H9 (cell line): ENCODE results near the gene LRRC7. TPM values are rescaled to one million over a fixed set of nuclear protein-coding genes. Genes with fewer than 3 reads are reported as not detected.

Source experiments
- DNase-seq: peaks from one replicate; pipeline ENCODE4 v3.0.0-alpha.2; 2017
- H2AFZ ChIP-seq: one replicate; pipeline ENCODE4 v1.6.1; 2013; ENCODE audit warnings: mild to moderate bottlenecking, low read length, control low read depth, moderate library complexity
- H2AK5ac ChIP-seq: 2 replicates; pipeline ENCODE4 v1.6.1; 2013; ENCODE audit warnings: low read length, control low read depth, mixed read lengths; ENCODE audit not compliant: insufficient read length
- H2BK120ac ChIP-seq: one replicate; pipeline ENCODE4 v1.6.1; 2013; ENCODE audit warnings: low read depth, mild to moderate bottlenecking, low read length, control low read depth, inconsistent platforms; ENCODE audit not compliant: poor library complexity, severe bottlenecking
- H2BK12ac ChIP-seq: 2 replicates; pipeline ENCODE4 v1.6.1; 2013; ENCODE audit warnings: low read length, control low read depth, mixed read lengths, low read depth; ENCODE audit not compliant: insufficient read length
- H2BK15ac ChIP-seq: 2 replicates; pipeline ENCODE4 v1.6.1; 2013; ENCODE audit warnings: low read depth, low read length, control low read depth
- H2BK20ac ChIP-seq: one replicate; pipeline ENCODE4 v1.6.1; 2013; ENCODE audit warnings: low read depth, mild to moderate bottlenecking, low read length, control low read depth, inconsistent platforms; ENCODE audit not compliant: poor library complexity, severe bottlenecking
- H2BK5ac ChIP-seq: 2 replicates; pipeline ENCODE4 v1.6.1; 2013; ENCODE audit warnings: low read length, control low read depth, mixed read lengths; ENCODE audit not compliant: insufficient read length
- H3K14ac ChIP-seq: 2 replicates; pipeline ENCODE4 v1.6.1; 2013; ENCODE audit warnings: low read length, control low read depth; ENCODE audit not compliant: insufficient read depth
- H3K18ac ChIP-seq: 2 replicates; pipeline ENCODE4 v1.6.1; 2013; ENCODE audit warnings: low read depth, mild to moderate bottlenecking, mixed read lengths, low read length, control low read depth; ENCODE audit not compliant: insufficient read length
- H3K23ac ChIP-seq: 2 replicates; pipeline ENCODE4 v1.6.1; 2013; ENCODE audit warnings: low read length, control low read depth, mixed read lengths, low read depth; ENCODE audit not compliant: insufficient read length
- H3K23me2 ChIP-seq: 2 replicates; pipeline ENCODE4 v1.6.1; 2013; ENCODE audit warnings: low read depth, mild to moderate bottlenecking, mixed read lengths, low read length, control low read depth; ENCODE audit not compliant: insufficient read length, poor library complexity, severe bottlenecking
- H3K27ac ChIP-seq: 2 replicates; pipeline ENCODE4 v1.5.1; 2013; ENCODE audit warnings: low read length, control low read depth, mixed read lengths, low read depth; ENCODE audit not compliant: insufficient read length
- H3K27me3 ChIP-seq: 2 replicates; pipeline ENCODE4 v1.6.1; 2013; ENCODE audit warnings: low read length, control low read depth, inconsistent platforms; ENCODE audit not compliant: insufficient read depth
- H3K4ac ChIP-seq: 2 replicates; pipeline ENCODE4 v1.6.1; 2013; ENCODE audit warnings: low read depth, mild to moderate bottlenecking, control low read depth, inconsistent platforms, low read length, moderate library complexity
- H3K4me1 ChIP-seq: 2 replicates; pipeline ENCODE4 v1.6.1; 2013; ENCODE audit warnings: low read length, control low read depth, inconsistent platforms; ENCODE audit not compliant: insufficient read depth
- H3K4me2 ChIP-seq: 2 replicates; pipeline ENCODE4 v1.6.1; 2013; ENCODE audit warnings: low read length, control low read depth, mixed read lengths; ENCODE audit not compliant: insufficient read length, insufficient read depth
- H3K56ac ChIP-seq: 2 replicates; pipeline ENCODE4 v1.6.1; 2013; ENCODE audit warnings: low read depth, mild to moderate bottlenecking, mixed read lengths, low read length, control low read depth; ENCODE audit not compliant: insufficient read length
- H3K79me1 ChIP-seq: 2 replicates; pipeline ENCODE4 v1.6.1; 2013; ENCODE audit warnings: low read depth, mild to moderate bottlenecking, moderate library complexity, low read length, control low read depth, inconsistent platforms; ENCODE audit not compliant: insufficient read depth, poor library complexity, severe bottlenecking
- H3K79me2 ChIP-seq: 2 replicates; pipeline ENCODE4 v1.6.1; 2013; ENCODE audit warnings: low read length, control low read depth, inconsistent platforms; ENCODE audit not compliant: insufficient read depth
- H3K9ac ChIP-seq: 2 replicates; pipeline ENCODE4 v1.6.1; 2013; ENCODE audit warnings: low read length, control low read depth, mixed read lengths; ENCODE audit not compliant: insufficient read length; ENCODE audit errors: extremely low read depth
- H3K9me3 ChIP-seq: one replicate; pipeline ENCODE4 v1.6.1; 2013; ENCODE audit warnings: low read depth, low read length, inconsistent platforms; ENCODE audit not compliant: control insufficient read depth
- H3T11ph ChIP-seq: one replicate; pipeline ENCODE4 v1.6.1; 2013; ENCODE audit warnings: mild to moderate bottlenecking, low read length, control low read depth, inconsistent platforms
- H4K20me1 ChIP-seq: one replicate; pipeline ENCODE4 v1.6.1; 2013; ENCODE audit not compliant: control insufficient read depth, insufficient read length, insufficient read depth
- H4K5ac ChIP-seq: 2 replicates; pipeline ENCODE4 v1.6.1; 2013; ENCODE audit warnings: low read depth, mild to moderate bottlenecking, mixed read lengths, low read length, control low read depth; ENCODE audit not compliant: insufficient read length
- H4K8ac ChIP-seq: replicated peaks from 2 replicates; pipeline ENCODE4 v1.6.1; 2013; ENCODE audit warnings: low read length, control low read depth, mixed read lengths, low read depth; ENCODE audit not compliant: insufficient read length
- H4K91ac ChIP-seq: 2 replicates; pipeline ENCODE4 v1.6.1; 2013; ENCODE audit warnings: low read depth, mild to moderate bottlenecking, moderate library complexity, mixed read lengths, low read length, control low read depth; ENCODE audit not compliant: insufficient read length
- H3K27ac Mint-ChIP-seq, 3 experiments: 2 replicates in 2 of 3; 3 replicates in 1 of 3; pipeline ENCODE4 v1.8.0; 2020 to 2021; ENCODE audit warnings: mixed read lengths in 3 of 3, mild to moderate bottlenecking in 1 of 3, moderate library complexity in 1 of 3
- H3K27me3 Mint-ChIP-seq: 2 replicates; pipeline ENCODE4 v1.8.0; 2021; ENCODE audit warnings: low read depth, mild to moderate bottlenecking, moderate library complexity, mixed read lengths
- H3K36me3 Mint-ChIP-seq, 3 experiments: 2 replicates in 2 of 3; 3 replicates in 1 of 3; pipeline ENCODE4 v1.8.0; 2020 to 2021; ENCODE audit warnings: low read depth in 3 of 3, mixed read lengths in 3 of 3; ENCODE audit not compliant: insufficient read depth in 1 of 3
- H3K4me1 Mint-ChIP-seq, 2 experiments: 2 replicates each; pipeline ENCODE4 v1.8.0; 2020; ENCODE audit warnings: mixed read lengths in 2 of 2
- H3K4me3 Mint-ChIP-seq, 2 experiments: 2 replicates in 1 of 2; 3 replicates in 1 of 2; pipeline ENCODE4 v1.8.0; 2020 to 2021; ENCODE audit warnings: mild to moderate bottlenecking in 2 of 2, mixed read lengths in 2 of 2, moderate library complexity in 1 of 2
- H3K9me3 Mint-ChIP-seq, 2 experiments: 2 replicates in 1 of 2; 3 replicates in 1 of 2; pipeline ENCODE4 v1.8.0; 2020; ENCODE audit warnings: mild to moderate bottlenecking in 2 of 2, mixed read lengths in 2 of 2, moderate library complexity in 1 of 2
- total RNA-seq: library from RNA; stranded (reverse); gene quantifications from 2 replicates; pipeline ENCODE4 v1.2.1, GENCODE V29; 2021
- TF ChIP-seq, protein P1 (sequence below): fragments of 200-600 bp; sonication (generic); conservative IDR thresholded peaks from 3 replicates; pipeline ENCODE4 v1.8.0; 2021; ENCODE audit warnings: antibody characterized with exemption, mild to moderate bottlenecking

Gene LRRC7
- total RNA-seq, 1 experiment from 2014 or later: not detected

DNA sequence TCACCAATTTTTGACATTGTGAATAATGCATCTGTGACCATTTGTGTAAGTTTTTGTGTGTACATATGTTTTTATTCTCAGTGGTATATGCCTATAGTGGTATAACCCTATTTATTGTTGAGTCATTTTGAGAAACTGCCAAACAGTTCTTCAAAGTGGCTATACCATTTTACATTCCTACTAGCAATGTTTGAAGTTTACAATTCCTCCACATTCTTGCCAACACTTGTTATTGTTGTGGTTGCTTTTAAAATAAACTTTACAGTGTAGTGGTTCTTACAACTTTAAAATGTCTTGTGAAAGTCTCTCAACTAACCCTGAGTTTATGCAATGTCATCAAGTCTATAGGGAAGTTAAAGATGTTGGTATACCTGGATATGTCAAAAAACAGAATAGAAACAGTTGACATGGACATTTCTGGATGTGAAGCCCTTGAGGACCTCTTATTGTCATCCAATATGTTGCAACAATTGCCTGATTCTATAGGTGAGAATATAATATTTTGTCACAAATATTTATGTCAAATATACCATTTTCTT lies 418.2 kb downstream of the LRRC7 start:
- no peak overlapping the region for H2AK5ac ChIP-seq
- no peak overlapping the region for H4K8ac ChIP-seq
- no peak overlapping the region for H2BK20ac ChIP-seq
- no peaks in the 10 kb centered on the region for H3K9me3 ChIP-seq
- no peak overlapping the region for H2AFZ ChIP-seq
- TF ChIP-seq, protein P1, sequence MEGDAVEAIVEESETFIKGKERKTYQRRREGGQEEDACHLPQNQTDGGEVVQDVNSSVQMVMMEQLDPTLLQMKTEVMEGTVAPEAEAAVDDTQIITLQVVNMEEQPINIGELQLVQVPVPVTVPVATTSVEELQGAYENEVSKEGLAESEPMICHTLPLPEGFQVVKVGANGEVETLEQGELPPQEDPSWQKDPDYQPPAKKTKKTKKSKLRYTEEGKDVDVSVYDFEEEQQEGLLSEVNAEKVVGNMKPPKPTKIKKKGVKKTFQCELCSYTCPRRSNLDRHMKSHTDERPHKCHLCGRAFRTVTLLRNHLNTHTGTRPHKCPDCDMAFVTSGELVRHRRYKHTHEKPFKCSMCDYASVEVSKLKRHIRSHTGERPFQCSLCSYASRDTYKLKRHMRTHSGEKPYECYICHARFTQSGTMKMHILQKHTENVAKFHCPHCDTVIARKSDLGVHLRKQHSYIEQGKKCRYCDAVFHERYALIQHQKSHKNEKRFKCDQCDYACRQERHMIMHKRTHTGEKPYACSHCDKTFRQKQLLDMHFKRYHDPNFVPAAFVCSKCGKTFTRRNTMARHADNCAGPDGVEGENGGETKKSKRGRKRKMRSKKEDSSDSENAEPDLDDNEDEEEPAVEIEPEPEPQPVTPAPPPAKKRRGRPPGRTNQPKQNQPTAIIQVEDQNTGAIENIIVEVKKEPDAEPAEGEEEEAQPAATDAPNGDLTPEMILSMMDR: no peak
- no peak overlapping the region for H2BK12ac ChIP-seq
- no peak for DNase-seq
- no peaks in the 10 kb centered on the region for H3K36me3 Mint-ChIP-seq
- H3K27ac Mint-ChIP-seq: no peak overlapping the region
- H3K9me3 Mint-ChIP-seq: no peaks in the 10 kb centered on the region
- H3K27ac ChIP-seq: no peak overlapping the region
- H4K91ac ChIP-seq: no peak overlapping the region
- H2BK15ac ChIP-seq: no peak overlapping the region
- H3K79me2 ChIP-seq: no peaks in the 10 kb centered on the region
- no peak overlapping the region for H3K4me3 Mint-ChIP-seq
- H3K14ac ChIP-seq: no peak overlapping the region
- no peak overlapping the region for H3T11ph ChIP-seq
- no peak overlapping the region for H3K9ac ChIP-seq
- no peaks in the 10 kb centered on the region for H3K79me1 ChIP-seq
- no peak overlapping the region for H3K23ac ChIP-seq
- H3K4me2 ChIP-seq: no peak overlapping the region
- peaks cover 0 to 7% of the 10 kb centered on the region in 2 experiments; a peak in 2 of 4 replicates for H3K4me1 Mint-ChIP-seq
- H2BK5ac ChIP-seq: no peak overlapping the region
- H3K27me3 ChIP-seq: no peaks in the 10 kb centered on the region
- H4K5ac ChIP-seq: no peak overlapping the region
- H4K20me1 ChIP-seq: no peaks in the 10 kb centered on the region
- H3K27me3 Mint-ChIP-seq: peaks cover 2% of the 10 kb centered on the region; the same call in 1 of the 2 replicates
- no peak overlapping the region for H3K56ac ChIP-seq
- H3K4me1 ChIP-seq: no peaks in the 10 kb centered on the region; the same call in 1 of the 2 replicates
- H2BK120ac ChIP-seq: no peak overlapping the region
- no peak overlapping the region for H3K4ac ChIP-seq
- H3K18ac ChIP-seq: no peak overlapping the region
- no peaks in the 10 kb centered on the region for H3K23me2 ChIP-seq
